IPS-20b (cell line): ENCODE measurements around the gene PPP2R5E.

ENCODE experiments used
- H3K27ac ChIP-seq: one replicate; pipeline ENCODE4 v1.5.1; 2013; ENCODE audit warnings: low read length
- H3K27me3 ChIP-seq: 2 replicates; pipeline ENCODE4 v1.6.1; 2013; ENCODE audit warnings: mild to moderate bottlenecking, low read length, inconsistent platforms; ENCODE audit not compliant: insufficient read depth
- H3K36me3 ChIP-seq: 2 replicates; pipeline ENCODE4 v1.6.1; 2013; ENCODE audit warnings: low read depth, mild to moderate bottlenecking, inconsistent platforms, low read length, moderate library complexity; ENCODE audit not compliant: insufficient read depth
- H3K4me1 ChIP-seq: 2 replicates; pipeline ENCODE4 v1.6.1; 2013; ENCODE audit warnings: mild to moderate bottlenecking, control low read depth, inconsistent platforms, low read length, moderate library complexity; ENCODE audit not compliant: insufficient read depth
- H3K4me3 ChIP-seq: 2 replicates; pipeline ENCODE4 v1.5.1; 2013; ENCODE audit warnings: mild to moderate bottlenecking, low read length, inconsistent platforms
- H3K9ac ChIP-seq: 2 replicates; pipeline ENCODE4 v1.6.1; 2013; ENCODE audit warnings: low read depth, mild to moderate bottlenecking, inconsistent platforms, low read length, moderate library complexity
- H3K9me3 ChIP-seq: 2 replicates; pipeline ENCODE4 v1.6.1; 2013; ENCODE audit warnings: mild to moderate bottlenecking, low read depth, low read length, inconsistent platforms; ENCODE audit not compliant: insufficient read depth

PPP2R5E gene

DNA sequence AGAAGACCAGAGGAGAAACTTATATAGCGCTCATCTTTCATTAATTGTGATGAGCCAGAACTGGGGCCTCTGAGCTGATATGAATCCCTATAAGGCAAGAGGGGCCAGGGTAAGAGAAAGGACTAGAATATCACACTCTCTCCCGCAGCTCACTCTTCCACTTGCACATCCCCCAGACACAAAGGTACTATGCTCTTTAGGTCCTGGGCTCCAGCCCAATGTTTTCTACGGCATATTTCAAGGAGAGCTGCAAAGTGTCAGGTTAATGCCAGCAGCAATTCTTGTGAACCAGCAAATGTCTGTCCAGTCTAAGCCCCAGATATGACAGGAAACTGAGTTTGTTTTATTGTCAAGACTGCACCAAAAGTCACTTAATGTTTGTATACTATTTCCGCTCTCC, 29.4 kb downstream of the PPP2R5E start:
- Histone ChIP-seq H3K27ac (no peak overlapping the region), H3K9ac (no peak overlapping the region)

DNA sequence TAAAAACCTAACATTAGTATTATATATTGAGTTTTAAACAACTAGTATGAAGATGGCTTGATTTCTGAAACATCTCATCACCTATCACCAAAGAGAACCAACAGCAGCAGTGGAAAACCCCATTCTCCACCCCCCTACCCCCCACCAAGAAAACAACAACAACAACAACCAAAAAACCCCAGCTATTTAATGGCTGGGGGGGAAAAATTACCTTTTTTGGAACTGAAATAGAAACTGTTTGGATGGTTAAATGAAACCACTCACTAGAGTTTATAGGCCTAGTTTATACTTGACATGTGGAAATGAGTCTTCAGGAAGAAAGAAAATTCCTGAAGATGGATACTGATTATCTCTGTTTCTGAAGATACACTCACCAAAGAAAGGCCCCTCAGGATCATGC, 30.3 kb downstream of the PPP2R5E start:
- H3K9ac ChIP-seq: no peak overlapping the region; the same call in 1 of the 2 replicates
- no peaks in the 10 kb centered on the region for H3K27me3 ChIP-seq
- H3K9me3 ChIP-seq: no peaks in the 10 kb centered on the region
- peaks cover 17% of the 10 kb centered on the region; the same call in 1 of the 2 replicates for H3K36me3 ChIP-seq
- H3K4me1 ChIP-seq: peaks cover 16% of the 10 kb centered on the region
- H3K4me3 ChIP-seq: no peak overlapping the region
- no peak overlapping the region for H3K27ac ChIP-seq

More for the DNA sequence above, 29.4 kb downstream of the PPP2R5E start:
- Histone ChIP-seq H3K27me3 (no peaks in the 10 kb centered on the region), H3K36me3 (peaks cover 17% of the 10 kb centered on the region; the same call in 1 of the 2 replicates), H3K4me3 (no peak overlapping the region), H3K4me1 (peaks cover 16% of the 10 kb centered on the region), H3K9me3 (no peaks in the 10 kb centered on the region)

DNA sequence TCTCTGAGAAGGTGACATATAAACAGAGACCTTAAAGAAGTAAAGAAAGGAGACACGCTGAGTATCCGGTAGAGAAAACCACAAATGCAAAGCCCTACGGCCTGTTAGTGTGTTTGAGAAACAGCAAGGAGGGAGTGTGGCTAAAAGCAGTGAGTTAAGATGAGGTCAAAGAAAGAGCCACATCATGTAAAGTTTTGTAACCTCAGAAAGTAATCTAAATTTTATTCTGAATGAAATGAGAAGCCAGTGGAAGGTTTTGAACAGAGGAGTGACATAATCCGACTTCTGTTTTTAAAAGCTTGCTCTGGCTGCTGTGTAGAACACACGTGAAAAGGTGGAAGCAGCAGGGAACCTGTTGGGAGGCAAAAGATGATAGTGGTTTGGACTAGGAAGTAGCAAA, 32.6 kb downstream of the PPP2R5E start:
- no peak overlapping the region for H3K9ac ChIP-seq
- no peaks in the 10 kb centered on the region for H3K27me3 ChIP-seq
- peaks cover 16% of the 10 kb centered on the region for H3K4me1 ChIP-seq
- H3K9me3 ChIP-seq: no peaks in the 10 kb centered on the region
- no peak overlapping the region for H3K27ac ChIP-seq
- H3K4me3 ChIP-seq: no peak overlapping the region
- H3K36me3 ChIP-seq: peaks cover 23% of the 10 kb centered on the region; the same call in 1 of the 2 replicates

DNA sequence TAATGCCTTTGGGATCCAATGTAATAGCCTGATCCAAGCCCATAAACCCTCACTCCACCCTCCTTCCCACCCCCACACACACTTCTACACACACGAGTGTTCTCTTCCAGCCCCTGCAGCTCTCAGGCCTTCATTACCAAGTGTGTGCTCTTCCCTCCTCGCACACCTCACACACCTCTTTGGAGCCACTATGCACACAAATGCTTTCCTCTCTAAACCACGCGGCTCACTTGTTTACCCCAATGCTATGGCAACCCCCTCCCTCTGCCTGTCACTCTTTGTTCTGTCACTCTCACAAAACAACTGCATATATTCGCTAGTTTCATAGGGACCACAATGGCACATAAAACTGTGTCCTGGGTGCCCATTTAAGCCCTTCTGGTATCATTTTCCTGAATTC, 35.1 kb downstream of the PPP2R5E start:
- Histone ChIP-seq H3K9ac (no peak overlapping the region), H3K36me3 (peaks cover 23% of the 10 kb centered on the region; the same call in 1 of the 2 replicates), H3K9me3 (no peaks in the 10 kb centered on the region), H3K27ac (no peak overlapping the region), H3K27me3 (no peaks in the 10 kb centered on the region), H3K4me1 (no peaks in the 10 kb centered on the region; the same call in 1 of the 2 replicates), H3K4me3 (no peak overlapping the region)

DNA sequence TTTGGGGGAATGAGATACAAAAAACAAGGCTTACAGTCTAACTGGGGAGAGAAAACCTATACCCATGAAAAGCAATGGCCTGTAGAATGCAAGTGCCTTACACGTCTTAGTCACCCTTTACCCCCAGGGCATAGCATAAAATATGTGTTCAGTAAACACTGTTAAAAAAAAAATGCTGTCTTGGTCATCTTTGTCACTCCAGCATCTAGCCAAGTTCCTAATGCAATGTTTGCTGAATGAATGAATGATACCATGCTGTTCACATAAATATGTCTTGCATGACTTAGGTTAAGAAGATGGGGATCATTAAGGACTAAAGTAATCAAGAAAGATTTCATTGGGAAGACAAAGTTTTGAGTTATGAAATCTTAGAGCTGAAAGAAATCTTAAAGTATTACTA, 38.5 kb downstream of the PPP2R5E start:
- no peaks in the 10 kb centered on the region; the same call in 1 of the 2 replicates for H3K4me1 ChIP-seq
- H3K27me3 ChIP-seq: no peaks in the 10 kb centered on the region
- H3K4me3 ChIP-seq: no peak overlapping the region
- H3K9ac ChIP-seq: no peak overlapping the region
- H3K36me3 ChIP-seq: peaks cover 6% of the 10 kb centered on the region; the same call in 1 of the 2 replicates
- H3K9me3 ChIP-seq: no peaks in the 10 kb centered on the region
- no peak overlapping the region for H3K27ac ChIP-seq

DNA sequence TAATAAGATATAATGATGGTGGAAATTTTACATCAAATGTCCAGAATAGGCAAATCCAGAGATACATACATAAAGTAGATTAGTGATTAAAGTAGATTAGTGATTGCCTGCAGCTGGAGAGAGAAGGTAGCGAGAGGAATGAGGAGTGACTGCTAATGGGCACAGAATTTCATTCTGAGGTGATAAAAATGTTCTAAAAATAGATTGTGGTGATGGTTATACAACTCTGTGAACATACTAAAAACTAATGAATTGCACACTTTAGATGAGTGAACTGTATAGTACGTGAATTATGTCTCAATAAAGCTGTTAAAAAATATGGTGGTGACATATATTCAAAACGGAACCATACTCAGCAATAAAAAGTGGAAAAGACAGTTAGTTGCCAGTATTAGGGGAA, 41.7 kb downstream of the PPP2R5E start:
- H3K9me3 ChIP-seq: no peaks in the 10 kb centered on the region
- no peak overlapping the region for H3K4me3 ChIP-seq
- H3K27me3 ChIP-seq: no peaks in the 10 kb centered on the region
- no peaks in the 10 kb centered on the region for H3K36me3 ChIP-seq
- no peak overlapping the region for H3K27ac ChIP-seq
- no peak overlapping the region for H3K9ac ChIP-seq
- no peaks in the 10 kb centered on the region; the same call in 1 of the 2 replicates for H3K4me1 ChIP-seq

DNA sequence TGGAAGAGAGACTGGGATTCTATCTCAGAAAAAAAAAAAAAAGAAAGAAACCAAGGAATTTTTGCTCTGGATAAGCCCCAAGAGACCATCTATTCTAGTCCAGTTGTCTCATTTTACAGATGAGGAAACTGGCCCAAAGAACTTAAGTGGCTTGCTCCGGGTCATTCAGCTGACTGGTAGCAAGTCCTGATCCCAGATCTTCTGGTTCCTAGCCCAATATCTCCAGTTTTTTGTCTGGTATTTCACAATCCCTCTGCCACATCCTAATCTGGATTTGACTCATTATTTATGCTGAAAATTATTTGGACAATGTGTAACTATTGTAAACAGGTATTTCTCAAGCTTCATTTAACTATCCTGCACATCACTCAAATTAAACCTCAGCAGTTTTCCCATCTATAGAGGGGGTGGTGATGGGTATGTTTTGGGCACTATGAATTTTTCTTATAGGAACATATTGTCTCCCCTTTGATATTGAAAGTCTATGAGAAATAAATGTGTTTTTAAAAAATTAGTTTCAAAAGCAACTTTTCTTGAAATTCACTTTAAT, 43.4 kb downstream of the PPP2R5E start:
- Histone ChIP-seq H3K4me3 (no peak overlapping the region), H3K27ac (no peak overlapping the region), H3K36me3 (no peaks in the 10 kb centered on the region), H3K4me1 (no peaks in the 10 kb centered on the region; the same call in 1 of the 2 replicates), H3K9me3 (no peaks in the 10 kb centered on the region), H3K27me3 (no peaks in the 10 kb centered on the region), H3K9ac (no peak overlapping the region)

DNA sequence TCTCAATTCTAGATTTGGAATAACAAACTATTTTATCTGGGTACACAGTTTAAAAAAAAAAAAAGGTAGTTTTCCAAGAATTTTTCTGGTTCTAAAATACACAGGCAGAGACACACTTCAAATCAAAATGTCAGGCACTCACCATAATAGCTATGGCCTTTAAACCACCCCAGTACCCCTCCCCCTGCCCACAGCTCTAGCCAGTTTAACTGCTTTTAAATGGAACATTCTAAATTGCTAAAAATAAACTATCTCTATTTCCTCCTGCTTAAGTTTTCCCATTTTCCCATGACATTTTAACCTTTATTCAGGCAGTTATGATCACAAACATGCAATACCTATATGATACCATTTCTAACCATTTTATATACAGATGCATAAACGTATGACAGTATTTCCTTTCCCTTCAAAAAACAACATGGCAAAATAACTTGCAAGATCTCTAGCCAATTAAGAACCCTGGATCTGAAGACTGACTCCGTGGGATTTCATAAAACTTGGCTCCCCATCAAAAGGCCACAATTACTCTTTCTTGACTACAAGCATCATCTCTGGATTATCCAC, 46.3 kb downstream of the PPP2R5E start:
- no peak overlapping the region for H3K27ac ChIP-seq
- H3K36me3 ChIP-seq: no peaks in the 10 kb centered on the region
- no peak overlapping the region for H3K4me3 ChIP-seq
- no peaks in the 10 kb centered on the region for H3K9me3 ChIP-seq
- H3K4me1 ChIP-seq: peaks cover 13% of the 10 kb centered on the region
- no peaks in the 10 kb centered on the region for H3K27me3 ChIP-seq
- no peak overlapping the region for H3K9ac ChIP-seq

DNA sequence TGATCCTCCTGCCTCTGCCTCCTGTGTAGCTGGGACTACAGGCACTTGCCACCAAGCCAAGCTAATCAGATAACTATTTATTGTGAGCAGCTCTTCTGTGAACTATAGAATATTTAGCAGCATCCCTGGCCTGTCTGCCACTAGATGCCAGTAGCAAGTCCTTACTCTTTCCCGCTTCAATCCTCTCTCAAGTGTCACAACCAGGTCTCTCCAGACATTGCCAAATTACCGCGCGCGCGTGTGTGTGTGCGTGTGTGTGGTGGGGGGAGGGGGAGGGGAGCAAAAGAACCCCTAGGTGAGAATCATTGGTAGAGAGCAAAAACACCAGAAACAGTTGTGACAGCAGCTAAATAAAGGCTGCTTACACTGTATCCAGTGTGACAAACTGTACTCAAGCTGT, 49.9 kb downstream of the PPP2R5E start:
- no peaks in the 10 kb centered on the region for H3K36me3 ChIP-seq
- no peak overlapping the region for H3K27ac ChIP-seq
- no peaks in the 10 kb centered on the region for H3K27me3 ChIP-seq
- H3K4me3 ChIP-seq: no peak overlapping the region
- no peaks in the 10 kb centered on the region for H3K9me3 ChIP-seq
- no peak overlapping the region for H3K9ac ChIP-seq
- H3K4me1 ChIP-seq: peaks cover 13% of the 10 kb centered on the region

DNA sequence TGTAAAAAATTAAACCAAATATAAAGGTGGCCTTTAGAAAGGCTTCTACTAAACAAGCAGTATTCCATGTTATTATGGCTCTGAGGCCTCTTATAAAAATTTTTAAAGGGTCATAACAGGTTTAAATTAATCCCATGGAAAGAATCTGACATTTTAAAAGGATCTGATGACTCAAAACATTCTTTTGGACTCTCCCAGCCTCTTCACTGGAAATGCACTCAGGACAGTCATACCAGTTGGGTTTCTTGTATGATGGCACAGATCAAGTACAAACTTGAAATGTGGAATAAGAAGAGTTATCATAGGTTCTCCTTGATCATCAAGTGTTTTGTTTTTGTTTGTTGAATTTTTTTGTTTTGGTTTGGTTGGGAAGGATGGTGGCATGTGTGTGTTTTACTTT, 50.8 kb downstream of the PPP2R5E start:
- peaks cover 13% of the 10 kb centered on the region for H3K4me1 ChIP-seq
- no peak overlapping the region for H3K27ac ChIP-seq
- H3K9me3 ChIP-seq: no peaks in the 10 kb centered on the region
- H3K4me3 ChIP-seq: no peak overlapping the region
- H3K9ac ChIP-seq: no peak overlapping the region
- no peaks in the 10 kb centered on the region for H3K27me3 ChIP-seq
- H3K36me3 ChIP-seq: no peaks in the 10 kb centered on the region

DNA sequence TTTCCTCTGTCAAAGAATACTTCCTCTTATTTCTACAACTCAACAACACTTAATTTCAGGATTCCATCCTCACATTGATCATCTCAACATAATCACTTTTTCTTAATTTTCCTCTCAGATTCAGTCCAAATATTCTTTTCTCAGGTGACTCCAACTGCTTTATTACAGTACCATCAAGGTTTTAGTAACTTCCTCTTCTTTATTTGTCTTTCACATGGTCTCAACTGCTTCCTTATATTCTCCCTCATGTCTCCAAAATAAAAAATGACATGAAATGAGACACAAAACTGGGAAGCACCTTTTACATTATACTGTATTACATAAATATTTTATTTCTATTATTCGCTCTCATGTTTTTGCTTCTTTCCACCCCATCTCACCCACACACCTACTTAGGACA, 55.5 kb downstream of the PPP2R5E start:
- Histone ChIP-seq H3K4me3 (no peak overlapping the region), H3K27ac (no peak overlapping the region), H3K9me3 (no peaks in the 10 kb centered on the region), H3K27me3 (no peaks in the 10 kb centered on the region), H3K4me1 (peaks cover 5% of the 10 kb centered on the region), H3K36me3 (no peaks in the 10 kb centered on the region), H3K9ac (no peak overlapping the region)

DNA sequence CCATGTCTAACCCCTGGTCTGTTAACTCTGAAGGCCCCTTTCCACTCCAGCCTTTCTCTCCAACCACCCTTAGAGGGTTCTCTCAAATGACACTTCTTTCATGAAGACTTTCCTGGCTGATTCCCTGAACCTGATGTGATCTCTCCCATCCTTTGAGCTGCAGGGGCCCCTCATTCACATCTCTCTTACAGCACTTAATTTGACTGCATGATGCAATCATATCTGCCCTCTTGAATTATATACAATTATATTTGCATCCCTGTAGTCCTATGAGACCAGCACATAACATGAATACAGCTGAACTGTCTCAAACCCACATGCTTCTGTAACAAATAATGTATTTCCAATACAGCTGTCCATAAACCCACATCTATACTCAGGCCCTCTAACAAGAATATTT, 56.4 kb downstream of the PPP2R5E start:
- Histone ChIP-seq H3K4me3 (no peak overlapping the region), H3K9me3 (no peaks in the 10 kb centered on the region), H3K27me3 (no peaks in the 10 kb centered on the region), H3K4me1 (no peaks in the 10 kb centered on the region; the same call in 1 of the 2 replicates), H3K9ac (no peak overlapping the region), H3K27ac (no peak overlapping the region), H3K36me3 (no peaks in the 10 kb centered on the region)
